ENCODE data around the gene DNAJB1.

The DNAJB1 gene

GRCh38 chr19:14473978-14474578 is 44.1 kb downstream of the DNAJB1 start:
- peaks cover 5 to 8% of the 10 kb centered on the region in 2 donors for H3K27me3 ChIP-seq (ENCODE audit: control insufficient read depth in 2 of 2, insufficient read depth in 2 of 2, low read length in 2 of 2)
- no peak overlapping the region for H3K27ac ChIP-seq (ENCODE audit: low read depth in 2 of 2, low read length in 2 of 2)
- peak overlapping the region in 1 of 2 donors; percentile 10 for H3K9ac ChIP-seq (ENCODE audit: low read depth in 1 of 2, low read length in 2 of 2)
- peaks cover 17 to 26% of the 10 kb centered on the region in 2 donors for H3K36me3 ChIP-seq (ENCODE audit: control insufficient read depth in 2 of 2, insufficient read depth in 2 of 2, low read length in 2 of 2)
- H3K4me3 ChIP-seq (ENCODE audit: low read length in 2 of 2) = no peak overlapping the region
- peaks cover 8 to 27% of the 10 kb centered on the region in 2 donors for H3K4me1 ChIP-seq (ENCODE audit: control insufficient read depth in 2 of 2, insufficient read depth in 2 of 2, low read length in 2 of 2)
- no peaks in the 10 kb centered on the region for H3K9me3 ChIP-seq (ENCODE audit: control insufficient read depth in 2 of 2, low read length in 2 of 2)

GRCh38 chr19:14473073-14473977 is 44.9 kb downstream of the DNAJB1 start:
- Histone ChIP-seq H3K27me3 (ENCODE audit: control insufficient read depth in 2 of 2, insufficient read depth in 2 of 2, low read length in 2 of 2) (peaks cover 5 to 8% of the 10 kb centered on the region in 2 donors), H3K27ac (ENCODE audit: low read depth in 2 of 2, low read length in 2 of 2) (no peak overlapping the region), H3K9me3 (ENCODE audit: control insufficient read depth in 2 of 2, low read length in 2 of 2) (no peaks in the 10 kb centered on the region), H3K4me1 (ENCODE audit: control insufficient read depth in 2 of 2, insufficient read depth in 2 of 2, low read length in 2 of 2) (peaks cover 8 to 27% of the 10 kb centered on the region in 2 donors), H3K36me3 (ENCODE audit: control insufficient read depth in 2 of 2, insufficient read depth in 2 of 2, low read length in 2 of 2) (peaks cover 11 to 22% of the 10 kb centered on the region in 2 donors), H3K9ac (ENCODE audit: low read depth in 1 of 2, low read length in 2 of 2) (no peak overlapping the region), H3K4me3 (ENCODE audit: low read length in 2 of 2) (no peak overlapping the region)

DNA sequence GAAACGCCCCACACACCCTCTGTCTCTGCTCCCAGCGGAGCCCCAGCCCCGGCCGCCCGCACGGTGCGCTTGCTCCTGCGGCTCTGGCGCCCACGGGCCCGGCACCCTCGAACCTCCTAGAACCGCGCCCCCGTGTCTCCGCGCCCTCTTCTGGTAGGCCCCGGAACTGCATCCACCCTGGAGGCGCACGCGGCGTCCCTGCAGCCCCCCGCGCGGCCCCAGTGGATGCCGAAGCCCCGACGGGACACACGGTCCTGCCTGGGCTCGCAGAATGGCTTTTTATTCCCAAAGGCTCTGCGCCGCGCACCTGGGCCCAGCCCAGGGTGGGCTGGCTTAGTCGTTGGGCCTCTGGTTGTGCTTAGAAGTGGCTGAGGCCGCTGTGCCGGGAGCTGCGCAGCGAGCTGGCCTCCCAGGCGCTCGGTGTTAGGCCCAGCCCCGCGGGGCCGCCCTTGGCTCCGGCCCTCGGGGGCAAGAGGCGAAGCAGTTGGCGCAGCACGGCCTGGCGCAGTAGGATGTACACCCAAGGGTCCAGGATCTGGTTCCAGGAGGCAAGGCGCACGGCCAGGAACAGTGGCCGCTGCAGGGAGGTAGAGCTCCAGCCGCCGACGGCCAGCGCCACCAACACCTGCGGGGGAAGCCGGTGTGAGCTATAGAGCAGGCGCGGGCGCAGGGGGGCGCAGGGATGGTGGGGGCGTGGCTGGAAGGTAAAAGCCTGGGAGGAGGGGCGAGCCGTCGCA is 45.8 kb downstream of the DNAJB1 start:
- peak overlapping the region in 1 of 2 donors; percentile 26 for H3K4me3 ChIP-seq (ENCODE audit: low read length in 2 of 2)
- peaks cover 5 to 8% of the 10 kb centered on the region in 2 donors for H3K27me3 ChIP-seq (ENCODE audit: control insufficient read depth in 2 of 2, insufficient read depth in 2 of 2, low read length in 2 of 2)
- H3K36me3 ChIP-seq (ENCODE audit: control insufficient read depth in 2 of 2, insufficient read depth in 2 of 2, low read length in 2 of 2) = peaks cover 3 to 18% of the 10 kb centered on the region in 2 donors
- no peak overlapping the region for H3K9ac ChIP-seq (ENCODE audit: low read depth in 1 of 2, low read length in 2 of 2)
- no peak overlapping the region for H3K27ac ChIP-seq (ENCODE audit: low read depth in 2 of 2, low read length in 2 of 2)
- no peaks in the 10 kb centered on the region for H3K9me3 ChIP-seq (ENCODE audit: control insufficient read depth in 2 of 2, low read length in 2 of 2)
- peaks cover 8 to 27% of the 10 kb centered on the region in 2 donors for H3K4me1 ChIP-seq (ENCODE audit: control insufficient read depth in 2 of 2, insufficient read depth in 2 of 2, low read length in 2 of 2)

DNA sequence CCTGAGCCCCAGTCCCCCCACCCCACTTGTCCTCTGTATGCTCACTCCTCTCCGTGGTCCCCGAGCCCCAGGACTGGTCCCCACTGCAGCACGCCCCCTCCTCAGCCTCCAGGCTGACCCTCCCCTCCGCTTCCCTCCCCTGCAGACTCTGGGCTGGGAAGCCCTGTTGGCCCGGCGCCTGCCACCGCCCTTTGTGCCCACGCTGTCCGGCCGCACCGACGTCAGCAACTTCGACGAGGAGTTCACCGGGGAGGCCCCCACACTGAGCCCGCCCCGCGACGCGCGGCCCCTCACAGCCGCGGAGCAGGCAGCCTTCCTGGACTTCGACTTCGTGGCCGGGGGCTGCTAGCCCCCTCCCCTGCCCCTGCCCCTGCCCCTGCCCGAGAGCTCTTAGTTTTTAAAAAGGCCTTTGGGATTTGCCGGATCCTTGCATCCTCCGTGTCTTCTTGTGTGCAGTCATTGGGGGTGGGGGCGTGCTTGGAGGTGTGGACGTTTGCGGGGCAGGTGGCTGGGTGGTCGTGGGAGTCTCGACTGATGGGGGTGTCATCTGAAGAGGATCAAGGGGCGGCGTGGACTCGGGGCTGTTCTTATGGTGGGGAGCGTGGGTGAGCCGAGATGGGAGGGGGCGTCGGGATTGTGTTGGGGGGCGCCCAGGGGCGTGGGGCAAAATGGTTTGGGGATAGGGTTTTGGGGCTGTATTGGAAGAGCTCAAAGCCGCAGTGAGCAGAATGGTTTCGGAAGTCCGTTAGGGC is 46.6 kb downstream of the DNAJB1 start:
- H3K4me1 ChIP-seq (ENCODE audit: control insufficient read depth in 2 of 2, insufficient read depth in 2 of 2, low read length in 2 of 2) = peaks cover 8 to 27% of the 10 kb centered on the region in 2 donors
- H3K27me3 ChIP-seq (ENCODE audit: control insufficient read depth in 2 of 2, insufficient read depth in 2 of 2, low read length in 2 of 2) = peaks cover 5 to 8% of the 10 kb centered on the region in 2 donors
- H3K36me3 ChIP-seq (ENCODE audit: control insufficient read depth in 2 of 2, insufficient read depth in 2 of 2, low read length in 2 of 2) = peaks cover 2 to 18% of the 10 kb centered on the region in 2 donors
- H3K9me3 ChIP-seq (ENCODE audit: control insufficient read depth in 2 of 2, low read length in 2 of 2) = no peaks in the 10 kb centered on the region
- no peak overlapping the region for H3K4me3 ChIP-seq (ENCODE audit: low read length in 2 of 2)
- no peak overlapping the region for H3K27ac ChIP-seq (ENCODE audit: low read depth in 2 of 2, low read length in 2 of 2)
- H3K9ac ChIP-seq (ENCODE audit: low read depth in 1 of 2, low read length in 2 of 2) = no peak overlapping the region

GRCh38 chr19:14470031-14470876 is 47.9 kb downstream of the DNAJB1 start:
- Histone ChIP-seq H3K36me3 (ENCODE audit: control insufficient read depth in 2 of 2, insufficient read depth in 2 of 2, low read length in 2 of 2) (peaks cover 2 to 21% of the 10 kb centered on the region in 2 donors), H3K27me3 (ENCODE audit: control insufficient read depth in 2 of 2, insufficient read depth in 2 of 2, low read length in 2 of 2) (peaks cover 5 to 8% of the 10 kb centered on the region in 2 donors), H3K27ac (ENCODE audit: low read depth in 2 of 2, low read length in 2 of 2) (no peak overlapping the region), H3K9ac (ENCODE audit: low read depth in 1 of 2, low read length in 2 of 2) (no peak overlapping the region), H3K4me1 (ENCODE audit: control insufficient read depth in 2 of 2, insufficient read depth in 2 of 2, low read length in 2 of 2) (peaks cover 8 to 18% of the 10 kb centered on the region in 2 donors), H3K4me3 (ENCODE audit: low read length in 2 of 2) (no peak overlapping the region), H3K9me3 (ENCODE audit: control insufficient read depth in 2 of 2, low read length in 2 of 2) (no peaks in the 10 kb centered on the region)

DNA sequence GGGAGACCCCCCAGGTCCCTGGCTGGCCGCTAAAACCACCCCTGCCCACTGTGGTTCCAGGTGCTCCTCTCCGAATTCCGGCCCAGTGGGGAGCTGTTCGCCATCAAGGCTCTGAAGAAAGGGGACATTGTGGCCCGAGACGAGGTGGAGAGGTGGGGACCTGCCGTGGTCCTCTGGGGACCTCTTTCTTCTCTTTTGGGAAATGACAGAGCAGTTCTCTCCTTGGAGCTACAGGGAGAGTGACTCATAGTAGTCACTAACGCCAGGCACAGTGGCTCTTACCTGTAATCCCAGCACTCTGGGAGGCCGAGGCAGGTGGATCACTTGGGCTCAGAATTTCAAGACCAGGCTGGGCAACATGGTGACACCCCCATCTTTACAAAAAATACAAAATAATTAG is 50.4 kb downstream of the DNAJB1 start:
- Histone ChIP-seq H3K9me3 (ENCODE audit: control insufficient read depth in 2 of 2, low read length in 2 of 2) (no peaks in the 10 kb centered on the region), H3K27ac (ENCODE audit: low read depth in 2 of 2, low read length in 2 of 2) (no peak overlapping the region), H3K4me1 (ENCODE audit: control insufficient read depth in 2 of 2, insufficient read depth in 2 of 2, low read length in 2 of 2) (peaks cover 3 to 6% of the 10 kb centered on the region in 2 donors), H3K36me3 (ENCODE audit: control insufficient read depth in 2 of 2, insufficient read depth in 2 of 2, low read length in 2 of 2) (peaks cover 7 to 32% of the 10 kb centered on the region in 2 donors), H3K27me3 (ENCODE audit: control insufficient read depth in 2 of 2, insufficient read depth in 2 of 2, low read length in 2 of 2) (peaks cover under 1% of the 10 kb centered on the region in 2 donors), H3K9ac (ENCODE audit: low read depth in 1 of 2, low read length in 2 of 2) (no peak overlapping the region), H3K4me3 (ENCODE audit: low read length in 2 of 2) (no peak overlapping the region)

GRCh38 chr19:14467391-14467790 is 50.8 kb downstream of the DNAJB1 start:
- Histone ChIP-seq H3K9ac (ENCODE audit: low read depth in 1 of 2, low read length in 2 of 2) (no peak overlapping the region), H3K27ac (ENCODE audit: low read depth in 2 of 2, low read length in 2 of 2) (no peak overlapping the region), H3K4me3 (ENCODE audit: low read length in 2 of 2) (no peak overlapping the region), H3K9me3 (ENCODE audit: control insufficient read depth in 2 of 2, low read length in 2 of 2) (no peaks in the 10 kb centered on the region), H3K36me3 (ENCODE audit: control insufficient read depth in 2 of 2, insufficient read depth in 2 of 2, low read length in 2 of 2) (peaks cover 7 to 32% of the 10 kb centered on the region in 2 donors), H3K4me1 (ENCODE audit: control insufficient read depth in 2 of 2, insufficient read depth in 2 of 2, low read length in 2 of 2) (peaks cover 2% of the 10 kb centered on the region in 2 donors), H3K27me3 (ENCODE audit: control insufficient read depth in 2 of 2, insufficient read depth in 2 of 2, low read length in 2 of 2) (no peaks in the 10 kb centered on the region)

Measured in mucosa of rectum (tissue), 2 donors.